Right atrium auricular region (tissue), 2 donors: ENCODE measurements around the gene SUMO1. TPM values are rescaled to one million over a fixed set of nuclear protein-coding genes. Genes with fewer than 3 reads are reported as not detected.
"Not testable (repeated sequence)": the region's sequence is repeated elsewhere in the genome, so short reads cannot be mapped to it uniquely, and the experiment has no call there.

Source experiments
- DNase-seq: peaks from one replicate; pipeline ENCODE4 v3.0.0-alpha.2; 2019; ENCODE audit warnings: low spot score
- H3K27ac ChIP-seq, 2 donors: fragments of 200-600 bp; sonication (generic); 1 replicate in 1 of 2; 2 replicates in 1 of 2; pipeline ENCODE4 v1.5.1; 2016 to 2019
- H3K27me3 ChIP-seq, 2 donors: fragments of 200-600 bp; sonication (generic); one replicate each; pipeline versions ENCODE4 v1.5.1 to v1.6.0; 2017 to 2019
- H3K36me3 ChIP-seq: fragments of 200-600 bp; sonication (generic); one replicate; pipeline ENCODE4 v1.5.1; 2016
- H3K4me1 ChIP-seq, 2 donors: fragments of 200-600 bp; sonication (generic); one replicate each; pipeline versions ENCODE4 v1.5.1 to v1.6.0; 2017 to 2019
- H3K4me3 ChIP-seq, 2 donors: fragments of 200-600 bp; sonication (generic); 1 replicate in 1 of 2; 2 replicates in 1 of 2; pipeline ENCODE4 v1.5.1; 2017 to 2019; ENCODE audit warnings: mild to moderate bottlenecking in 1 of 2, moderate library complexity in 1 of 2
- H3K9me3 ChIP-seq, 2 donors: fragments of 200-600 bp; sonication (generic); one replicate each; pipeline ENCODE4 v1.5.1; 2019
- CTCF ChIP-seq, 2 donors: fragments of 200-600 bp; sonication (generic); IDR thresholded peaks; one replicate each; pipeline ENCODE4 v1.5.1; 2019; ENCODE audit warnings: antibody characterized with exemption in 2 of 2
- total RNA-seq, 2 donors: library from RNA; depleted of rRNA; stranded (reverse); fragments of >200 nt; gene quantifications; one replicate each; pipeline ENCODE4 v1.1.0, GENCODE V29; 2016

SUMO1 gene
- 10 to 100 TPM; 42.9 to 53.2 TPM for total RNA-seq

DNA sequence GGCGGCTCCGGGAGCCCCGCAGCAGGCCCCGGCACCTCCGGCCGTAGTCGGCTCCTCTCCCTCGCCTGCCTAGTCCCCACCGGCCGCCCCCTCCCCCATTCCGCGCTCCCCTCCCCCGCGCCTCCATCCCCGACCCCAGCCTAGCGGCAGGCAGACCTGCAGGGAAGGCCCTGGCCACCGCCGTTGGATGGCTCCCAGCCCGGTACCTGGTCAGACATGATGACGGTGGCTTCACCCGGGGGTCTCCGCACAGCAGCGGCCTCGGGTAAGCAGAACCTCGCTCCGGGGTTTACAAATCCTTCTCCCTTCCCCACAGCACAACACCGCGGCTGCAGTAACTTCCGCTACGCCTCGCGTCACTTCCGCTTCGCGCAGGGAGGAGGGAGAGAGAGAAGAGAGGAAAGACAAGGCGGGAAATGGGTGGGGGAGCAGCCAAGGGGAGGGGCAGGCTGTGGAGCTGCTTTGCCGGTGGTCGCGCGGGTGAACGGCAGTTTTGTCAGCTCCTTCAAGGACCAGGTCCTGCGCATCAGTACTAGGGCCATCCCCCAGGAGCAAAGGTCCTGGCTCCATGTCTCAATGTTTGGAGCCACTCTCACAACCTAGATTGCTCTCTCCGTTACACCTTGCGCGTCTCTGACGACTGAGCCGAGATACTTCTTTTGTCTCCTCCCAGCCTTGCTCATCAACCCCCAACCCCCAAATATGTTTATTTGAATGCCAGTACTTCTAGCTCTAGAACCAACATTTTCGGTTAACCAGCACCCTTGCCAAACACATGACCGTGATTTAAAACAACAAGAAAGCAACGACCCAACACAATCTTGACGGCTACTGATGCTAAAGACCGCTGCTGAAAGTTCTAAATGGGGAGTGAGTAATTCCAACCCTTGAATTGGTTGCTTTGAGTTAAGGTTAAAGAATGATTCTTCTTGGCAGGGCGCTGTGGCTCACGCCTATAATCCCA, at the start of gene SUMO1:
Gene SUMO1 (minus strand): TSS at position 364 of the 964 bp plus-strand sequence. CDS start 146 bp downstream, at position 218.
- H3K36me3 ChIP-seq, result no peaks in the 10 kb centered on the region
- no peaks in the 10 kb centered on the region for H3K27me3 ChIP-seq
- peak within 1 kb of the TSS; percentile 80 to 96 for H3K4me3 ChIP-seq
- H3K4me1 ChIP-seq, result peaks cover 0 to 20% of the 10 kb centered on the region in 2 donors
- H3K27ac ChIP-seq, result peak within 1 kb of the TSS; percentile 88 to 95
- DNase-seq, result peak; percentile 89
- H3K9me3 ChIP-seq, result no peaks in the 10 kb centered on the region
- peak in 1 of 2 donors; percentile 5 for TF ChIP-seq CTCF (IDR thresholded peaks at IDR 0.05)

GRCh38 chr2:202286595-202286994, 48.2 kb upstream of the SUMO1 start:
- no peak overlapping the region for H3K4me3 ChIP-seq
- DNase-seq, result no peak
- no peaks in the 10 kb centered on the region for H3K4me1 ChIP-seq
- H3K27me3 ChIP-seq, result no peaks in the 10 kb centered on the region
- H3K36me3 ChIP-seq, result peaks cover 90% of the 10 kb centered on the region
- no peak for TF ChIP-seq CTCF (IDR thresholded peaks at IDR 0.05)
- no peaks in the 10 kb centered on the region for H3K9me3 ChIP-seq
- H3K27ac ChIP-seq, result no peak overlapping the region

DNA sequence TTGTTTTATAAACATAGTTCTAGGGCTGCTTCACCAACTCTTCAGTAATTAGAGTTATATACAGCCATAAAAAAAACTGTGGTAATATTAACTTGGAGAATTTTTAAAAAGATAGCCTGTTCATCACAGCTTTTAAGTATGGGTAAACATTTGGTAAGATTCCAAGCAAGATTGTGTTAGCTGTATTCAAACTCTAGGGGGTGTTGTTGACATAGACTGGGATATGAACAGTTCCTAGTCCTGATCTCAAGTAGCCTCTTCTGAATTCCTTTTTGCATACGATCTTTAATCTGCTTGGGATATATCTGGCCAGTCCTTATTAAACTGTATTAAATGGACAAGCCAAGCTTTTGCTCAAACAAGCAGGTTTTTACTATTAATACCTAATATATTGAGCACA, 40.5 kb upstream of the SUMO1 start:
- no peak for DNase-seq
- peaks cover 45% of the 10 kb centered on the region for H3K36me3 ChIP-seq
- no peak overlapping the region for H3K27ac ChIP-seq

GRCh38 chr2:202278036-202278760, 39.8 kb upstream of the SUMO1 start:
- Histone ChIP-seq H3K27me3 (no peaks in the 10 kb centered on the region), H3K36me3 (peaks cover 38% of the 10 kb centered on the region), H3K4me1 (peaks cover 0 to 17% of the 10 kb centered on the region in 2 donors), H3K27ac (no peak overlapping the region), H3K4me3 (no peak overlapping the region), H3K9me3 (no peaks in the 10 kb centered on the region)
- no peak for DNase-seq
- no peak for TF ChIP-seq CTCF (IDR thresholded peaks at IDR 0.05)

More for the DNA sequence above, 40.5 kb upstream of the SUMO1 start:
- no peaks in the 10 kb centered on the region for H3K9me3 ChIP-seq
- peaks cover 0 to 17% of the 10 kb centered on the region in 2 donors for H3K4me1 ChIP-seq
- H3K27me3 ChIP-seq, result no peaks in the 10 kb centered on the region
- no peak overlapping the region for H3K4me3 ChIP-seq
- peak; percentile 22 to 76 for TF ChIP-seq CTCF (IDR thresholded peaks at IDR 0.05)

DNA sequence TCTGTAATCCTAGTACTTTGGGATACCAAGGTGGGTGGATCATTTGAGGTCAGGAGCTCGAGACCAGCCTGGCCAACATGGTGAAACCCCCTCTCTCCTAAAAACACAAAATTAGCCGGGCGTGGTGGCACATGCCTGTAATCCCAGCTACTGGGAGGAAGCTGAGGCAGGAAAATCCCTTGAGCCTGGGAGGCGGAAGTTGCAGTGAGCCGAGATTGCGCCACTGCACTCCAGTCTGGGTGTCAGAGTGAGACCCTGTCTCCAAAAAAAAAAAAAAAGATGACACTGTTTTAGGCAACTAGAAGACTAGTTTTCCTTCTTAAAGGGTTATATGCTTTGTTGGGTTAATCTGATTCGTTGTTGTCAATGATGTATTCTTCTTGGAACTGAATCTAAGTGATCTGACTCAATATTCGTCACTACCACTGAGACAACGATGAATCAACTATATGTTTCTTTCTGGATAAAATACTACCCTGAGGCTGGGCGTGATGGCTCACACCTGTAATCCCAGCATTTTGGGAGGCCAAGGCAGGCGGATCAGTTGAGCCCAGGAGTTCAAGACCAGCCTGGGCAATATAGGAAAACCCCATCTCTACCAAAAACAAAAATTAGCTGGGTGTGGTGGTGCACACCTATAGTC, 37.8 kb upstream of the SUMO1 start:
- H3K9me3 ChIP-seq, H3K27me3 ChIP-seq, H3K27ac ChIP-seq, DNase-seq, H3K4me3 ChIP-seq: not testable (repeated sequence)
- Histone ChIP-seq H3K4me1 (peaks cover 0 to 17% of the 10 kb centered on the region in 2 donors), H3K36me3 (peaks cover 23% of the 10 kb centered on the region)
